Activated CD4-positive, alpha-beta T cell treated with anti-CD3 and anti-CD28 coated beads, Interleukin-2, amount 50 U/mL, for 48 hours (primary cell): ENCODE results near the gene SMLR1.

Experiments
- DNase-seq, 2 experiments: peaks; one replicate each; pipeline ENCODE4 v3.0.0-alpha.2; 2020

The SMLR1 gene

GRCh38 chr6:130825772-130826441, 1.3 kb upstream of the SMLR1 start:
- DNase-seq, result no peak

- no peak for DNase-seq
These were observed 562 bp upstream of the SMLR1 start for GRCh38 chr6:130826442-130827246.

DNA sequence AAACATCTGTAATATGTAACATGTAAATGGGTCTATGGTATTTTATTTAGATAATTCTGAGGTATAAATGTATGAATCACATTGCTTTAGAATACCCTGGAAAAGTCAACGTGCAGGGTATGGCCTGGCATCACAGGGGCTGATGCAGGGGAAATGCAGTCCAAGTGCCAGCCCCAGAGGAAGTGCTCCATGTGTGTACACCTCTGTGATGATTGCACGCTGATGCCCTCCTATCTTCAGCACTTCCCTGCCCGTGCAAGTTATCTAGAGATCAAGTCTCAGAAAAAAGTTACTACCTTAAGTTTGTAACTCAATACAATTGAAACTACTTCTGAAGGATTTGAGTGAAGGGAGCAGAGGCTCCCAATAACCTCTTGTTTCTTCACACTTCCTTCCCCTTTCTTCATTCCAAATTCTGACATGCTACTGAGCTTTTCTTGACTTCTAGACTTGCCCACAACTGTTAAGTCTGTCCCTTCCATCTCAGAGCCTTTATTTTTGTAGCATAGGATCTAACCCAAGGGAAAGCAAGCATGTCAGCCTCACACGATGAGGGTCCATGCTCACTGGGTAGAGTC, 2.2 kb downstream of the SMLR1 start:
- no peak for DNase-seq

- no peak for DNase-seq
These were observed 4.4 kb downstream of the SMLR1 start for GRCh38 chr6:130831607-130832006.

DNA sequence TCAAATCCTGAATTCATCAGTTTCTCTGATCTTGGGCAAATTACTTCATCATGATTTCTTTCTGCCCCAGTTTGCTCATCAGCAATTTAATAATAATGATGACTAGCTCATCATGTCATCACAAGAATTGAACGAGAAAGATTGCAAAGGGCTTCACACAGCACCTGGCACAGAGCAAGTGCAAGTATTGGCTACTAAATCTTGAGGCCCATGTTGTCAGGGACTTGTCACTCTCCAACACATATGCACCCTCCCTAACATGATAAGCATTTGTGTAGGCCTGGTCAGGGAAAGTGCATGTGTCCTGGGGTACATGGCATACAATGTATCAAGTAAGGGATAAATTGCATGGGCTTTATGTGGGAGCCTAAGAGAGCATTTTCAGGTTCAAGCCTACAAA, 6.4 kb downstream of the SMLR1 start:
- DNase-seq, result no peak

- DNase-seq, result no peak
These were observed 7.5 kb downstream of the SMLR1 start for GRCh38 chr6:130834482-130835251.

GRCh38 chr6:130836055-130836640, 8.9 kb downstream of the SMLR1 start:
- no peak for DNase-seq

- DNase-seq, result no peak
These were observed 9.9 kb downstream of the SMLR1 start for GRCh38 chr6:130837067-130837466.

DNA sequence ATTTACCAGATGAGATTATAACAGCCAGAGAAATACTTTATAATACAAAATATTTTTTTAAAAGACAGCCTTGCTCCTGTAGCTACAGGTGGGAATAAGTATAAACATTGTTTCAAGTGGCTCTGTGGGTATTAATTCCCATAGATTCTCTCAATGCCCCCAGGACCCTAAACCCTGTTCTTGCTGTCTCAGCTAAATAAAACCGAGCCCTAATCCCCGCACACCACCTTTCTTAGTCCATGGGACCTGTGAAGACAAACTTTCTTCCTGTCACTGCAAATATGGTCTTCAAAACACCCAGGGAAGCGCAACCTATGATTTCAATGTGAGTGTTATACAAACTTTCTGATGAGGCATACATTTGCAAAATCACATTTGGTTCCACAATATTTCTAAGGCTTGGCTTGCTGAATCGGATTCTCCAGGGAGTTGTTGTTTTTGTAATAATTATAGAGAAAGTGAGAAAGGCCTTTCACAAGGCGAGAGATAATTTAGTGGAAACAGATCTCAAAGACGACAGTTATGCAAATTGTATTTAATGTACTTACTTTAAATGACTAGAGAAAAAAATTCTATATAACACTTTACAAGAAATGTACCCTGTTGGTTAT, 11.1 kb downstream of the SMLR1 start:
- DNase-seq, result no peak

DNA sequence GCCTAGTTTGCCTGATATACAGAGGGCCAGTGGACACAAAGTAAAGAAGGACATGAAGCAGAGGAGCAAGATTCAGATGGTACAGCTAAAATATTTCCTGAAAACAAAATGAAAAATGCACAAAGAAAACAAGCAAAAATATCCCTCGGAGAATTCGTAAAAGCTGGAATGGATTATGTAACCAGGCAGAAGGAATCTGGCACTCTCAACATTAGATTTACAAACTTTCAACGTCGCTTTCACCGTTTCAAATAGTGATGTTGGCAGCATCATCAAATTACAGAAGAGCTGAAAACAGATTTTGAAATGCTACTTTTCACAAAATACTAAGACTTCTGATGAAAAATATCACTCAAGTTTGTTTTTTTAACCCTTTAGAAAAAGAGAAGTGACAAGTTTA, 11.7 kb downstream of the SMLR1 start:
- no peak for DNase-seq

DNA sequence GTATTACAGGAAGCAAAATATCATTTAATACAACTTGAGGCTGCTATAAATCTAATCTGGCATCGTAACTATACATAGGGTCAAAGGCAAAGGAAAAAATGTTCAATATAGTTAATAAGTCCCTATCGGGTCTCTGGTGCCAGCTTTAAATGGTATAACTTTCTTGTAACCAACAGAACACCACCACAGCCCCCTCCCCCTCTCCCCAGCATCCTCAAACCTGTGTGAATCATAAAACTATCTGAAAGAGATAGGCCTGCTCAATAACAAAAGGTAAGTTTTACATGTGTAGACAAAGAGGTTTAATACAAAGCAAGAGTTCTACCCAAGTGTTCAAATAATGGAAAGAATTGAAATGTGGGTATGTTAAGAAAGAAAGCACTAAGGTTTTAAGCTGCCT, 12.2 kb downstream of the SMLR1 start:
- no peak for DNase-seq

DNA sequence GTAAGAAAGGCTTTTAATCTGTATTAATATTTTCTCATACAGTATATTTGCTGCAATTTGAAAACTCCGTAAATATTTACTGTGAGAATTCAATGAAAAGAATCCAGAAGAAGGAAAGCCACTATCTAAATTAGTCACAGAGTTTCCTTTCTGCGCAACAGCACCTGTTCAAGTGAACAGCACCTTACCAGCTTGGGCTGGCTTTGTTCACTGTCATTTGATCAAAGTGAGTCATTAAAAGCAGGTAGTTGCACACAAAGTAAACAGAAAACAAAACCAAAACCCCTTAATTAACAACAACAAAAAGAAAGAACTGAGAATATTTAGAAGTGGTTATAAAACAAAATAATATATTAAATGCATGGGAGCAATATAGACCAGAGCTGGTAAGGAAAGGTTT, 12.8 kb downstream of the SMLR1 start:
- no peak for DNase-seq

GRCh38 chr6:130841128-130841728, 14.0 kb downstream of the SMLR1 start:
- DNase-seq, result no peak

DNA sequence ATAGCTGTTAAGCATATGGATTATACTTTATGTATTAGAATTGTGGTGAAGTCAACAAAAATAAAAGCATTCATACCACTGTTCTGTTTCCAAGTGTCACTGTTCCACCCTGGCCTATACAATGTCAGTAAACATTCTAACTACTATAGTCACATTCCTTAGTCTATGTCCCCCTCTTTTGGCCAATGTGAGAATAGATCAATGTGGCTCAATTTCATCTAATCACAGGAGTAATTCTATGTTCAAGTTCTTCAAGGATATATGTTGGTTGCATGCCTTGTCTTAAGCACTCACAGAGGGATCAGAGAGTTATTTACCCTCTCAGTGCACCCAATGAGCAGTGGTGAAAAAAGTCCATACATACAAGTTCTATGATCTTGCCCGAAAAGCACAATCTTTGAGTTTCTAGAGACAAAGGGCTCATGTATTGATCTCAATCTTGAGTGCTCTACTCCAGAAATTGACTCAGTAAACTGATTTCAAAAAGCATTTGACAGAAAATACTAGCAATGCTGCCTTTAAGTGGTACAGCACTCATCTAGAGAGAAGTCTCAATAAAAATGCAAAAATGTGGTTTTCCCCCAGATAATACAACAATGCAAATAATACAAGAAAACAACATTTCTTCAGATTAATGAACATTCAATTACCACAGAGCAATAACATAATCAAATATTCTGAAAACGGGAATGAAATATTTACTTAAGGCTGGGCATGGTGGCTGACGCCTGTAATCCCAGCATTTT, 16.5 kb downstream of the SMLR1 start:
- DNase-seq, result no peak

GRCh38 chr6:130846501-130846900, 19.3 kb downstream of the SMLR1 start:
- no peak for DNase-seq

DNA sequence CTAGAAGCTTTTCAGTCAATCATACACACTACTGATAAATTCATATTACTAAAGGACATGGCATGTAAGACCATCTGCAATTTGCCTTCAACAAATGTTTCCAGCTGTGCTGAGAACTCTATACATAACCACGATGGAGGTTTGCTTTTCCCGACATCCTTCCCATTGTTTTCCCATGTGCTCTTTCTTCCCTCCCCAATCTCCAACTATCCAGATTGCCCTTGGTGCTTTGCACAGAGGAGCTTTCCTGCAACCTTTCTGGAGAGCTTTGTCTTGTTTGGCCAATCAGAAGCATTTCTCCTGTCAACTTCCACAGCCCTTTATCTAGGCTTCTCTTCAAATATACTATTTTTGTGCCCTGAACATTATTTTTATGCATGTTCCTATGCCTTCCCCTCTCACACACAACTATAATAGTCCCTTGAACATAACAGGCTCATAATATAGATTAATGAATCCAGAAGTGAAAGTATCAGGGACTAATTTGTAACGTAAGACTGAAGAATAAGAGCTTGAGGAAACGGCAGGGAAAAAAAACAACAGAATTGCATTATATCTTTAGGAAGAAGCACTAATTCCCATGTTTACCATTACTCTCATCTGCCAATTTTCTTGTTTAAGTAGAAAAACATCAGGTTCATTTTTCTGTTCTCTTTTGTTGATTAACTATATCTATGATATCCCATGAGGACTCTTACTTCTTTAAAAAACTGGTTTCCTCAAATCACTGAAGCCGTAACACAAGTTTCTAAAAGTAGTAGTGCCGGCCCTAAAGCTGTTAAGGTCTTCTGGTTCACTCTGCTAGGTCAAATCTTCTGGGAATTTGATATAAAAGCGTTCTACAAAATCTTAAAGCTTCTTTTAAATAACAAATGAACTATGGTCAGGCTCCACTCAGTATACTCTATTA, 20.1 kb downstream of the SMLR1 start:
- DNase-seq, result no peak

DNA sequence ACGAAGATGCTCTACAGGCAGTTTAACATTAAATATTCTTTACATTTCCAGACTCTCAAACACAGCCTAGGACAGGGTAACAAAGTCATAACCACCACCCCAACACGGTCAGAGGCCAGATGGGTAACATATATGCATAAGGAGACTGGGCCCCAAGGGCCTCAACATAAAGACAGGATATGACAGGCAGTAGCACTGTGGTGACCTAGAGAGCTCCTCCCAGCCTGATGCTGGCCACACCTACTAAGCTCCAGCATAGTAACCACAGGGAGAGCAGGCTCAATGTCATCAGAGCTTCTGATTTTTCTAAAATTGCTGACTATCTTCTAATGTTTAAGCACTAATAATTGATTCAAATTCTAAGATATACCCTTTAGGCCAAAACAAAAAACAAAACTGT, 21.7 kb downstream of the SMLR1 start:
- DNase-seq, result peak; percentile 25 to 29

DNA sequence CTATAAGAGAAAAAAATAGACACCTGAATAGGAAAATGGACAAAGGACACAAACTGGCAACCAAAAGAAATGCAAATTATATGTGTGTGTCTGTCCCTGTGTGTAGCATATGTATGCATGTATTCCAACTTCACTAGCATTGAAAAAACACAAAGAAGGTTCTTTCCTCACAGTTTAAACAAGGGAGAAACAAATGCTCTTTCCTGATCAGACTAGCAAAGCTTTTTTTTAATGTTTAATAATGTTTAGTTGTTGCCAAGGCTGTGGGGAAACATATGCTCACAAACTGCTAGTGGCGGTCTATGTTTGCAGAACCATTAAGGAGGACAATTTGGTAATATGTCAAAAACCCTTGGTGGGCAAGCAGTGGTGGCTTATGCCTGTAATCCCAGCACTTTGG, 22.4 kb downstream of the SMLR1 start:
- DNase-seq, result no peak

DNA sequence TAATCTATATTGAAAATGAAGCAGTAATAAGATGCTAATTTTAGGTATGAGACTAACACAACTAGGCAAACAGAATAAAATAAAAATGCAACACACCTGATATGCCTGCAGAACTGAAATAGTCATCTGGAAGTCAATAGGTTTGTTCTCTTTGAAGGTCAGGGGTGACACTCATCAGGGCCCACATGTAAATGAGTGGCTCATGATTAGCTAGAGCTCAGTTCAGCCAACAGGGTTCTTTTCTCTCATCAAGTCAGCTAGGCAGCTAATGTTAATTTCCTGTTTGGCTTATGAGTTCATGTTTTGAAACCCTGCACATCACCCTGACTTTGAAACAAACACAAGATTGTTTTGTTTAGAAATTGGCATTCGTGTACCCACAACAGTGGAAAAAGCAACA, 23.8 kb downstream of the SMLR1 start:
- no peak for DNase-seq

GRCh38 chr6:130852844-130853554, 25.8 kb downstream of the SMLR1 start:
- DNase-seq, result no peak
